IPS DF 6.9 (cell line): Measurements from ENCODE around the gene UBASH3A.

Experiments
- DNase-seq: peaks from one replicate; pipeline ENCODE4 v3.0.0-alpha.2; 2013; ENCODE audit warnings: low read depth, low spot score
- H3K27ac ChIP-seq: one replicate; pipeline ENCODE4 v1.5.1; 2013; ENCODE audit warnings: low read length, control low read depth
- H3K27me3 ChIP-seq: 2 replicates; pipeline ENCODE4 v1.6.1; 2013; ENCODE audit warnings: mild to moderate bottlenecking, low read length; ENCODE audit not compliant: control insufficient read depth, insufficient read depth
- H3K36me3 ChIP-seq: 2 replicates; pipeline ENCODE4 v1.6.1; 2013; ENCODE audit warnings: low read length; ENCODE audit not compliant: control insufficient read depth, insufficient read depth
- H3K4me1 ChIP-seq: 2 replicates; pipeline ENCODE4 v1.6.1; 2013; ENCODE audit warnings: low read length; ENCODE audit not compliant: control insufficient read depth, insufficient read depth
- H3K4me3 ChIP-seq: 2 replicates; pipeline ENCODE4 v1.5.1; 2013; ENCODE audit warnings: mild to moderate bottlenecking, low read length
- H3K9me3 ChIP-seq: 2 replicates; pipeline ENCODE4 v1.6.1; 2013; ENCODE audit warnings: low read length, inconsistent platforms; ENCODE audit not compliant: control insufficient read depth, insufficient read depth
- WGBS: extraction: QIAGEN DNeasy Blood & Tissue Kit; methylation state at CpG from one replicate; pipeline ENCODE4 v1.1.7; 2013; ENCODE audit warnings: mixed read lengths, missing lambda C conversion rate; ENCODE audit not compliant: insufficient read length, insufficient coverage; 5-methylcytosine and 5-hydroxymethylcytosine counted together

Gene UBASH3A

GRCh38 chr21:42382915-42383314 lies 20.8 kb upstream of the UBASH3A start:
- H3K9me3 ChIP-seq: no peaks in the 10 kb centered on the region
- H3K36me3 ChIP-seq: no peaks in the 10 kb centered on the region
- no peak for DNase-seq
- H3K4me3 ChIP-seq: no peak overlapping the region
- H3K27me3 ChIP-seq: no peaks in the 10 kb centered on the region
- no CpG with 5 or more reads among the region's 6 CpGs for WGBS
- H3K4me1 ChIP-seq: no peaks in the 10 kb centered on the region
- no peak overlapping the region for H3K27ac ChIP-seq

DNA sequence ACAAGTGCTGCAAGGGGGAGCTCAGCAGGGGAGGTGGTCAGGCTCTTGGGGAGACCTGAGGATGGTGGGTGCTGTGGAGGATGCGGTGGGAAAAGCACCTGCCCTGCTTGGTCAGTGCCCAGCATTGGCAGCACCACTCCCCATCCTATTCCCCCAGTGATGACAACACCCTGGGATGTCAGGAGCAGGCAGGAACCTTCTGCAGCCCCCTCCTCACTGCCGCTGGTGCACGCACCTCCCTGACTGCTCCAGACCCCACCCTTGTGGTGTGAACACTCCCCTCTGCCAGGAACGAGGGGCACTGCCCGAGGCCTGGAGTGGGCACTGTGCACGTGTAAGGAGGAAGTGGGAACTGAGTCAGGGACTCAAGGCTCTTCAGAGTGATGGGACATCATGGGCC lies 20.4 kb upstream of the UBASH3A start:
- no peaks in the 10 kb centered on the region for H3K36me3 ChIP-seq
- no peaks in the 10 kb centered on the region for H3K4me1 ChIP-seq
- no peak overlapping the region for H3K27ac ChIP-seq
- no peak overlapping the region for H3K4me3 ChIP-seq
- no peaks in the 10 kb centered on the region for H3K9me3 ChIP-seq
- H3K27me3 ChIP-seq: no peaks in the 10 kb centered on the region
- DNase-seq: no peak
- WGBS: no CpG with 5 or more reads among the region's 6 CpGs

- WGBS: no CpG with 5 or more reads among the region's 8 CpGs
- Histone ChIP-seq H3K36me3 (no peaks in the 10 kb centered on the region), H3K4me3 (no peak overlapping the region), H3K4me1 (peaks cover 6% of the 10 kb centered on the region; the same call in 1 of the 2 replicates), H3K27ac (no peak overlapping the region), H3K27me3 (no peaks in the 10 kb centered on the region), H3K9me3 (no peaks in the 10 kb centered on the region)
- no peak for DNase-seq
Observed at GRCh38 chr21:42384156-42384945, 19.4 kb upstream of the UBASH3A start.

- H3K27me3 ChIP-seq: no peaks in the 10 kb centered on the region
- H3K27ac ChIP-seq: no peak overlapping the region
- no peak for DNase-seq
- H3K4me1 ChIP-seq: peaks cover 9% of the 10 kb centered on the region; the same call in 1 of the 2 replicates
- H3K36me3 ChIP-seq: no peaks in the 10 kb centered on the region
- no peaks in the 10 kb centered on the region for H3K9me3 ChIP-seq
- WGBS: no CpG with 5 or more reads among the region's 2 CpGs
- H3K4me3 ChIP-seq: no peak overlapping the region
Observed at GRCh38 chr21:42384989-42385388, 18.7 kb upstream of the UBASH3A start.

DNA sequence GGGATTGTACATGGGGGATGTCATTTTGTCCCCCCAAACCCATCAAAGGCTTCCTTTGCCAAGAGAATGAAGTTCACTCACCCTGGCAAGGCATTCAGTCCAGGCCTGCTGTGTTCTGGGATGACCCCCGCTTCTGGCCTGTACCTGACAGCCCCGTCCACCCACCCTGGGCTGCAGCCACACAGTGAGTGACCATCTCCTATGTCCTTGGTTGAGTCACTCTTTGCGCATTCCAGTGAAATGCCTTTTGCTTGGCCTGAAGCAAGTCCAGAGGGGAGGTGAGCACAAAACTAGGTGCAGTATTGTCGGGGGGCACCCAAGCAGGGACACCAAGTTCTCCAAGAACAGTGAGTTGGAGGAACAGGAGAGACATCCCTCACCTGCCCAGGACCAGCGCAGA lies 18.1 kb upstream of the UBASH3A start:
- no CpG with 5 or more reads among the region's 5 CpGs for WGBS
- Histone ChIP-seq H3K4me1 (peaks cover 9% of the 10 kb centered on the region; the same call in 1 of the 2 replicates), H3K27me3 (no peaks in the 10 kb centered on the region), H3K36me3 (no peaks in the 10 kb centered on the region), H3K9me3 (no peaks in the 10 kb centered on the region), H3K4me3 (no peak overlapping the region), H3K27ac (no peak overlapping the region)
- DNase-seq: no peak

DNA sequence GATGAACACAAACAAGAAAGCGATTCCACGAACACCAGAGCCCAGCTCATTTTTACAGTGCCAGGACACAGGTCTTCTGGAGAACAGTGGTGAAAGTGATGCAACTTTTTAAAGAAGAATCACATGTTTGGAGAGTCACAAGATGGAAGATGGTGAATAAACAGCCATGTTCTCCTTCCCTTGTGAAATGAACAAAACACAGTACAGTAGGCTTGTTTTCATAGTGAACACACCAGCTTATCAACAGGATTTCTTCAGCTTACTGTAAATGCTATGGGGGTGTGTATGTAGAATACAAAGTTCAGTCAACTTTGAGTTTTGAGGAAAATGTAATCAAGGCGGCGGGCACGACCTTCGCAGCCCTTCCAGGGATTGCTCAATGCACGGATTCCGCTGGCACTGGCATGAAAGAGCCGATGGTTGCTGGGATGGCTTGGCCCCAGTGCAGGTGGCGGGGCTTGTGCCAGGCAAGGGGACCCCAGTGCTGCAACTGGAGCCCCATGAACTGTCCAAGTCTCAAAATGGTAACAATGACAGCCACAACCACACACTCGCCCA lies 17.6 kb upstream of the UBASH3A start:
- no peak overlapping the region for H3K27ac ChIP-seq
- no peaks in the 10 kb centered on the region for H3K27me3 ChIP-seq
- no peak overlapping the region for H3K4me3 ChIP-seq
- DNase-seq: no peak
- peaks cover 9% of the 10 kb centered on the region; the same call in 1 of the 2 replicates for H3K4me1 ChIP-seq
- H3K36me3 ChIP-seq: no peaks in the 10 kb centered on the region
- no peaks in the 10 kb centered on the region for H3K9me3 ChIP-seq
- no CpG with 5 or more reads among the region's 11 CpGs for WGBS

- WGBS: no CpG with 5 or more reads among the region's 3 CpGs
- Histone ChIP-seq H3K4me1 (peaks cover 9% of the 10 kb centered on the region; the same call in 1 of the 2 replicates), H3K36me3 (no peaks in the 10 kb centered on the region), H3K27ac (no peak overlapping the region), H3K27me3 (no peaks in the 10 kb centered on the region), H3K9me3 (no peaks in the 10 kb centered on the region), H3K4me3 (no peak overlapping the region)
- DNase-seq: no peak
Observed at GRCh38 chr21:42387164-42387563, 16.5 kb upstream of the UBASH3A start.

- no peaks in the 10 kb centered on the region for H3K27me3 ChIP-seq
- no peak overlapping the region for H3K27ac ChIP-seq
- peaks cover 9% of the 10 kb centered on the region; the same call in 1 of the 2 replicates for H3K4me1 ChIP-seq
- no CpG with 5 or more reads among the region's 6 CpGs for WGBS
- no peak for DNase-seq
- H3K36me3 ChIP-seq: no peaks in the 10 kb centered on the region
- no peak overlapping the region for H3K4me3 ChIP-seq
- H3K9me3 ChIP-seq: no peaks in the 10 kb centered on the region
Observed at GRCh38 chr21:42387843-42388340, 15.8 kb upstream of the UBASH3A start.

- Histone ChIP-seq H3K4me1 (peaks cover 9% of the 10 kb centered on the region; the same call in 1 of the 2 replicates), H3K9me3 (no peaks in the 10 kb centered on the region), H3K27ac (no peak overlapping the region), H3K27me3 (no peaks in the 10 kb centered on the region), H3K4me3 (no peak overlapping the region), H3K36me3 (no peaks in the 10 kb centered on the region)
- WGBS: no CpG with 5 or more reads among the region's 20 CpGs
- no peak for DNase-seq
Observed at GRCh38 chr21:42388740-42389448, 14.8 kb upstream of the UBASH3A start.

DNA sequence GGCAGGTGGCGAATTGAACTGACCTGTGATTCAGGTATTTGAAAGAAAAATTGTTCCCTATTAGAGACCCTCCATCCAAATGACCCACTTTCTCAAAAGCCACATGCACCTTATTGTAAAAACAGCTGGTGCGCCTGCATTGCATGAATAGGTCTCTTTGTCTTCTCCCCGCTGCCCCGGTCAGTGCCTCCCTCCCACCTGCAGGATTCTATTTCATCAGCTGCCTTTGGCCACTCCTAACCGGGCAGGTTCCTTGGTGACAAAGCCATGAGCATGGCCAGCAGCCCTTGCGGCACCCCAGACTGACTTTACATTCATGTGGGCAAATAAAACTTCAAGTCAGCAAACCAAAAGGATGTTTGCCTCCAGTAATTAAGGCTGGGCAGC lies 14.3 kb upstream of the UBASH3A start:
- H3K9me3 ChIP-seq: no peaks in the 10 kb centered on the region
- DNase-seq: no peak
- WGBS: no CpG with 5 or more reads among the region's 6 CpGs
- H3K27ac ChIP-seq: no peak overlapping the region
- no peak overlapping the region for H3K4me3 ChIP-seq
- peaks cover 9% of the 10 kb centered on the region; the same call in 1 of the 2 replicates for H3K4me1 ChIP-seq
- no peaks in the 10 kb centered on the region for H3K36me3 ChIP-seq
- H3K27me3 ChIP-seq: no peaks in the 10 kb centered on the region
